ENCODE results near the gene DIAPH2. TPM values are rescaled to one million over a fixed set of nuclear protein-coding genes. Genes with fewer than 3 reads are reported as not detected.

DIAPH2 gene
- total RNA-seq, 4 donors from 2014 or later, result 40.2 to 52.2 (median 44.8) TPM

GRCh38 chrX:97167333-97167732 lies 482.7 kb downstream of the DIAPH2 start:
- H3K9me3 ChIP-seq, result no peaks in the 10 kb centered on the region
- TF ChIP-seq POLR2A (IDR thresholded peaks at IDR 0.05) (no peak), EP300 (IDR thresholded peaks at IDR 0.05) (no peak), CTCF (IDR thresholded peaks at IDR 0.05) (no peak)
- H3K4me3 ChIP-seq, result no peak overlapping the region
- no peak overlapping the region for H3K27ac ChIP-seq
- H3K27me3 ChIP-seq, result no peaks in the 10 kb centered on the region
- no peak for DNase-seq (ENCODE audit: low spot score in 2 of 2)
- no peaks in the 10 kb centered on the region for H3K36me3 ChIP-seq
- H3K4me1 ChIP-seq, result no peaks in the 10 kb centered on the region
- 65 to 81% methylated on average over 1 of the region's 1 CpG for WGBS, 2 donors

GRCh38 chrX:97168646-97169045 lies 484.0 kb downstream of the DIAPH2 start:
- H3K27ac ChIP-seq, result no peak overlapping the region
- no peak for DNase-seq (ENCODE audit: low spot score in 2 of 2)
- no peaks in the 10 kb centered on the region for H3K27me3 ChIP-seq
- H3K4me3 ChIP-seq, result no peak overlapping the region
- H3K9me3 ChIP-seq, result no peaks in the 10 kb centered on the region
- no peak for TF ChIP-seq EP300 (IDR thresholded peaks at IDR 0.05)
- TF ChIP-seq CTCF (IDR thresholded peaks at IDR 0.05), result no peak
- no peak for TF ChIP-seq POLR2A (IDR thresholded peaks at IDR 0.05)
- H3K4me1 ChIP-seq, result no peaks in the 10 kb centered on the region
- WGBS, 2 donors, result 81 to 85% methylated on average over 2 of the region's 2 CpGs
- H3K36me3 ChIP-seq, result no peaks in the 10 kb centered on the region

DNA sequence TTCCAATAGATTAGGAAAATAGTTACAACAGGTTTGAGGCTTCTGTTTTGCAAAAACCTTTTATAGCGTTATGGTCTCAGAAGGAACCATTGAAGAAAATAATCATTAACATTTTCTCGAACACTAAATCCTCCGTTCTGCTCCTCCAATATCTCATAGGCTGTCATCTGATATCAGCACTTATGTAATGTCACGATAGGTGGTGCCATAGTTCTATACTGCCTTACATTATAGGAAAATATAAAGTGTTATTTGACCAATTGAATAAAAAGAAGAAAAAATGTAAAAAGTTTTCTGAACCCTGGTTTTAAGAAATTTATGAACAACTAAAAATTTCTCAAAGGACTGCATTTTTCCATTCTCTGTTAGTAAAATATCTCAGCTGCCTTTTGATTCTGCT lies 490.5 kb downstream of the DIAPH2 start:
- no peaks in the 10 kb centered on the region for H3K27me3 ChIP-seq
- TF ChIP-seq POLR2A (IDR thresholded peaks at IDR 0.05) (no peak), CTCF (IDR thresholded peaks at IDR 0.05) (no peak), EP300 (IDR thresholded peaks at IDR 0.05) (no peak)
- no peak overlapping the region for H3K27ac ChIP-seq
- H3K36me3 ChIP-seq, result no peaks in the 10 kb centered on the region
- WGBS, 2 donors, result 76 to 83% methylated on average over 4 of the region's 4 CpGs
- H3K9me3 ChIP-seq, result peaks cover 0 to 7% (median 0%) of the 10 kb centered on the region in 4 donors
- H3K4me3 ChIP-seq, result no peak overlapping the region
- no peak for DNase-seq (ENCODE audit: low spot score in 2 of 2)
- H3K4me1 ChIP-seq, result no peaks in the 10 kb centered on the region

GRCh38 chrX:97189668-97190067 lies 505.0 kb downstream of the DIAPH2 start:
- no peak for TF ChIP-seq EP300 (IDR thresholded peaks at IDR 0.05)
- no peak for TF ChIP-seq POLR2A (IDR thresholded peaks at IDR 0.05)
- TF ChIP-seq CTCF (IDR thresholded peaks at IDR 0.05), result no peak
- Histone ChIP-seq H3K27me3 (no peaks in the 10 kb centered on the region), H3K9me3 (no peaks in the 10 kb centered on the region), H3K36me3 (no peaks in the 10 kb centered on the region), H3K27ac (no peak overlapping the region), H3K4me3 (no peak overlapping the region), H3K4me1 (no peaks in the 10 kb centered on the region)
- whole genome bisulfite sequencing, 2 donors, result 54% methylated on average over 2 of the region's 2 CpGs
- no peak for DNase-seq (ENCODE audit: low spot score in 2 of 2)

DNA sequence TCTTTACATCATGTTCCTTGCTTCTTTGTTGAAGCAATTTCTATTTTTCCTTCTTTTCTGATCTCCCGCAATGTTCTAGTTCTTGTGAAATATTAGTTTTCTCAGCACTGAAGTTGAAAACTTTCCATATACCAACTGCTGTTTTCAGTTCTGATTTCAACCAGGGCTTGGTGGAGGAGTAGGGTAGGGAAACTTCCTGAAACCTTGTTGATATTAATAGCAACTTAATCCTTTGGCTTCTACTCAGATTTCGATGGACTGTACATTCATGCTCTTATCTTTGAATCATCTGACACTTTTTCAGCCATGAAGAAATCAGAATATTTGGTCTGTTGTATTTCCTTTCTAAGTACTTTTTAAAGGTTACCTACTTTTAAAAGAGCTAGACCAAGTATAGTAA lies 514.9 kb downstream of the DIAPH2 start:
- Histone ChIP-seq H3K36me3 (no peaks in the 10 kb centered on the region), H3K27ac (no peak overlapping the region), H3K4me3 (no peak overlapping the region), H3K27me3 (no peaks in the 10 kb centered on the region), H3K9me3 (no peaks in the 10 kb centered on the region), H3K4me1 (no peaks in the 10 kb centered on the region)
- no peak for DNase-seq (ENCODE audit: low spot score in 2 of 2)
- 85 to 93% methylated on average over 2 of the region's 2 CpGs for WGBS, 2 donors
- no peak for TF ChIP-seq EP300 (IDR thresholded peaks at IDR 0.05)
- TF ChIP-seq CTCF (IDR thresholded peaks at IDR 0.05), result no peak
- TF ChIP-seq POLR2A (IDR thresholded peaks at IDR 0.05), result no peak

Measured in tibial nerve (tissue), 4 donors.